Hair follicular keratinocyte (primary cell): Measurements from ENCODE around the gene TCL1A. TPM values are rescaled to one million over a fixed set of nuclear protein-coding genes. Genes with fewer than 3 reads are reported as not detected.

Source experiments
- total RNA-seq: library from RNA; depleted of rRNA; stranded (reverse); fragments of >200 nt; gene quantifications from 2 replicates; pipeline ENCODE4 v1.2.3, GENCODE V29; 2015

Gene TCL1A
- not detected in 2 replicates for total RNA-seq

GRCh38 chr14:95713596-95714371, at the start of gene TCL1A:
Gene TCL1A, minus strand, starts transcription at chr14:95714125. Its CDS starts 59 bp downstream, at chr14:95714066.

DNA sequence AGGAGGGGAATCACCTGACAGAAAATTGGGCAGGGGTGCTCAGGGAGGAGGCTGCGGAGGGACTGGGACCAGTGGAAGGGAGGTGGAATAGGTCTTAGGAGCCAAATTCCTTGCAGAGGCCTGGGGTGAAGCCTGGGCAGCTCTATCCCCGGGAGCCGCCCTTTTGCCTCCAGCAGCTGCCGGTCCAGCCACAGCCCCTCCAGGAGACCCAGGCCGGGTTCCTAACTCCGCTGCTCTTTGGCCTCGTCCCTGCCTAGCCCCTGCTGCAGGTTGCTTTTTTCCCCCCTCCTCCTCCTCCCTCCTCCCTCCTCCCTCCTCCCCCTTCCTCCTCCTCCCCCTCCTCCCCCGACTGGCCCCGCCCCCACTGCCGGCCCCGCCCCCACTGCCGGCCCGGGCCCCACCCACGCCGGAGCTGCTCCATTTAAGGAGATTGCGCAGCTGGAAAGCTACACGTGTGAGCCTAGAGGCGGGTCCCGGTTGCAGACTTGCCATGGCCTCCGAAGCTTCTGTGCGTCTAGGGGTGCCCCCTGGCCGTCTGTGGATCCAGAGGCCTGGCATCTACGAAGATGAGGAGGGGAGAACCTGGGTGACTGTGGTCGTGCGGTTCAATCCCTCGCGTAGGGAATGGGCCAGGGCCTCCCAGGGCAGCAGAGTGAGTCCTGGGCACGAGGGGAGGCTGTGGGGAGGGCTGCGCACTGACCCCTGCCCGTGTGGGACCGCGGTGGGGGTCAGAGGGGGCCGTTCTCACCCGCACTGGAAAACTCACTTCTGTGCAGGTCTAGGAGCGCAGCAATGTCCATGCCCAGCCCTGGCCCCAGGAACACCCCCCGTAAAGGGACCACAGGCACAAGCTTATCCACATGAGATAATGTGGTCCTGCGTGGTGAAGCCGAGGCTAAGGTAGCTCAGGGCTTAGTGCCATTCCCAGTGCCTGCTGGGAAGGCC, 27.7 kb downstream of the TCL1A start, which contains the start of gene TCL1B:
Gene TCL1B (plus strand): TSS at position 449 of the 945 bp plus-strand sequence. CDS start 42 bp downstream, at position 491.

Other genes starting within 250 kb of the TCL1A start
- 6.1 and 13.3 TPM in 2 replicates for gene SYNE3, start 197.5 kb downstream of the TCL1A start, total RNA-seq
- gene GLRX5, start 179.1 kb downstream of the TCL1A start, total RNA-seq: 47.9 and 66.7 TPM in 2 replicates
- not detected in 2 replicates for gene TCL1B, start 27.7 kb downstream of the TCL1A start, total RNA-seq
- not detected in 2 replicates for gene TUNAR, start 162.7 kb upstream of the TCL1A start, total RNA-seq